ENCODE data around the gene SLC25A53.
"Not testable (repeated sequence)": the region's sequence is repeated elsewhere in the genome, so short reads cannot be mapped to it uniquely, and the experiment has no call there.

The SLC25A53 gene

DNA sequence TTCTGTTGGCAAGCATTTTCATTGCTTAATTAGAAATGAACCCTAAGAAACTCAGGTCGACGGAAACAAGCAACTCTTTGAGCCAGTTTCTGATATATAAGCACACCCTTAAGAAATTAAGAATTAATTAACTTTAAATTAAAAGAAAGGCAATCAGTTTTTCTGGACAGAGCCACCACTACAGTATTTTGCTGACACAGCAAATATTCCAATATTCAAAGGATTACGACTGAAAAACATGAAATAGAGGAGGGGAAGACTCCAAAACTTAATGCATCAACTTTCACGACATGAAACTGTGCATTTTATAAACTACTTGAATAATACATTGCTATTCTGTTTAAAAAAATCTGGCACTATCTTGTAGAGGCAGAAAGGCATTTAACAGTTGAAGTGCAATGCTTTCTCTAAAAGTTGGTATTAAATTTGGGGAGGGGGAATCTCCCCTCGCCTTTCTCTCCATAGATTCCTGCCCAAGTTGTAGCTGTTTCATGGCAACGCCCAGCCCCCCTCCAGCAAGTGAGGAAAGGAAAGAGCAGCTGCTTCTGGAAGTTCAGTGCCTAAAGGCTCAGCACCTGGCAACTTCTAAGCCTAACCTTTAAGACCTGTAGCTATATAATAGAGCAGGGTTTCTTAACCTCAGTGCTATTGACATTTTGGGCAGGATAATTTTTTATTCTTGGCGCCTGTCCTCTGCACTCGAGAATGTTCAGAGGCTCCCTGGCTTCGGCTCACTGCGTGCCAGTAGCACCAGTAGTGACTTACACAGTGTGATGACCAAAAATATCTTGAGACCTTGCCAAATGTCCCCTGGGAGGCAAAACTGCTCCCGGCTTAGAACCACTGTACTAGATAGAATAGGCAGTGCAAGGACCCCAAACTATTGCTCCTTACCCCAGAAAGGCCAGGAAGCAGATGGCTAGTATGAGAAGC is 51.2 kb downstream of the SLC25A53 start:
- no peak overlapping the region for H3K27ac ChIP-seq (ENCODE audit: insufficient read depth, low read depth, low read length, poor library complexity, severe bottlenecking)
- H3K4me3 ChIP-seq (ENCODE audit: insufficient read depth, low read depth, low read length), result no peak overlapping the region
- WGBS, 2 experiments, result 84 to 87% methylated on average over 6 to 10 of the region's 11 CpGs
- no peaks in the 10 kb centered on the region for H3K27me3 ChIP-seq (ENCODE audit: control insufficient read depth, insufficient read depth, low read length, poor library complexity, severe bottlenecking)
- H3K36me3 ChIP-seq (ENCODE audit: control insufficient read depth, insufficient read depth, low read length), result no peaks in the 10 kb centered on the region
- H3K4me1 ChIP-seq (ENCODE audit: control insufficient read depth, insufficient read depth, low read length), result no peaks in the 10 kb centered on the region
- no peaks in the 10 kb centered on the region for H3K9me3 ChIP-seq (ENCODE audit: control insufficient read depth, low read length)

DNA sequence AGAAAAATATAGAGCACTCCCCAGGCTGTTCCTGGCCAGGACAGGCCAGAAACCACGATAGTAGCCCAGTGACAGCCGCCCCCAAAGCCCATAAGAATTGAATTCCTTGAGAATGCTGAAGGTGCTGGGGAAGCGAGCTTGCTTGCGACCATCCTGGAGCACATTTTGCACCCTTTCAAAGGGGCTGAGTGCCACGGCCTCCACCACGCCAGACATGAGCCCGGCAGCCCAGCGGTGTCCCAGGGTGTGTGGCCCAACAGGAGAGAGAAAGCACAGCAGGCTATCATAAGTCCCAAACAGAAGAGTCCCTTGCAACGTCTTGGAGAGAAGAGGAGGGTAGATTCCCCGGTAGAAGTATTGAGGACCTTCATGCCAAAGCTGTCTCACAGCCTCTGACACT is 52.1 kb downstream of the SLC25A53 start:
- WGBS, 2 experiments, result 90 to 93% methylated on average over 10 of the region's 10 CpGs
- Histone ChIP-seq H3K4me3 (ENCODE audit: insufficient read depth, low read depth, low read length) (no peak overlapping the region), H3K27me3 (ENCODE audit: control insufficient read depth, insufficient read depth, low read length, poor library complexity, severe bottlenecking) (no peaks in the 10 kb centered on the region), H3K4me1 (ENCODE audit: control insufficient read depth, insufficient read depth, low read length) (no peaks in the 10 kb centered on the region), H3K27ac (ENCODE audit: insufficient read depth, low read depth, low read length, poor library complexity, severe bottlenecking) (no peak overlapping the region), H3K9me3 (ENCODE audit: control insufficient read depth, low read length) (no peaks in the 10 kb centered on the region), H3K36me3 (ENCODE audit: control insufficient read depth, insufficient read depth, low read length) (no peaks in the 10 kb centered on the region)

DNA sequence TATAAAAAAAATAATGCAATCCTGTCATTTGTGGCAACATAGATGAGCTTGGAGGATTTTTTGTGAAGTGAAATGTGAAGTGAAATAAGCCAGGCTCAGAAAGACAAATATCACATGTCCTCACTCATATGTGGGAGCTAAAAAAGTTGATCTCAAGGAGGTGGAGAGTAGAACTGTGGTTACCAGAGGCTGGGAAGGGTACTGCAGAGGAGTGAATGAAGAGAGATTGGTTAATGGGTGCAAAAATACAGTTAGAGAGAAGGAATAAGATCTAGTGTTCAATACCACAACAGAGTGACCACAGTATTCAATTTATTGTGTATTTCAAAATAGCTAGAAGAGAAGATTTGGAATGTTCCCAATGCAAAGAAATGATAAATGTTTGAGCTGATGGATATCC is 57.9 kb downstream of the SLC25A53 start:
- no peak overlapping the region for H3K27ac ChIP-seq (ENCODE audit: insufficient read depth, low read depth, low read length, poor library complexity, severe bottlenecking)
- H3K4me3 ChIP-seq (ENCODE audit: insufficient read depth, low read depth, low read length), result no peak overlapping the region
- H3K4me1 ChIP-seq (ENCODE audit: control insufficient read depth, insufficient read depth, low read length), result no peaks in the 10 kb centered on the region
- no peaks in the 10 kb centered on the region for H3K27me3 ChIP-seq (ENCODE audit: control insufficient read depth, insufficient read depth, low read length, poor library complexity, severe bottlenecking)
- no peaks in the 10 kb centered on the region for H3K36me3 ChIP-seq (ENCODE audit: control insufficient read depth, insufficient read depth, low read length)
- no peaks in the 10 kb centered on the region for H3K9me3 ChIP-seq (ENCODE audit: control insufficient read depth, low read length)

DNA sequence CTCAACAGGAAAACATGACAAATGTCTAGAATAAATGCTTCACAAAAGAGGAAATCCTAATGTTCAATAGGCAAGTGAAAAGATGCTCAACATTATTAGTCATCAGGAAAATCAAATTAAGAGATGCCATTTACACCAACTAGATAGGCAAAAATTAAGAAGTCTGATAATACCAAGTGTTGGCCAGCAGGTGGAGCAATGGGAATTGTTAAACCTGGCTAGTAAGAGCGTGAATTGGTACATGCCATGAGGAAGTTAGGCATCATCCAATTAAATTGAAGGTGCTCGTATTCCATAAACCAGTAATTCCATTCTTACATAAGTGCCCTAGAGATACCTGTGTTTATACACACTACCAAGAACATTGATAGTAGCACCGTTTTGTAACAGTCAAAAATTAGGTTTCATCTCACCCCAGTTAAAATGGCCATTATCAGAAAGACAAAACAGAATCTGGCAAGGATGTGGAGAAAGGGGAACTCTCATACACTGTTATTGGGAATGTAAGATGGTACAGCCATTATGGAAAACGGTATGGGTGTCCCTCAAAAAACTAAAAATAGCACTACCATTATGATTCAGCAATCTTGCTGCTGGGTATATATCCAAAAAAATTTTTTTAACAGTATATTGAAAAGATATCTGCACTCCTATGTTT is 58.5 kb downstream of the SLC25A53 start:
- WGBS, 2 experiments, result 0 to 10% methylated on average over 1 to 3 of the region's 4 CpGs
- Histone ChIP-seq H3K4me1 (ENCODE audit: control insufficient read depth, insufficient read depth, low read length) (no peaks in the 10 kb centered on the region), H3K27ac (ENCODE audit: insufficient read depth, low read depth, low read length, poor library complexity, severe bottlenecking) (no peak overlapping the region), H3K27me3 (ENCODE audit: control insufficient read depth, insufficient read depth, low read length, poor library complexity, severe bottlenecking) (no peaks in the 10 kb centered on the region), H3K9me3 (ENCODE audit: control insufficient read depth, low read length) (no peaks in the 10 kb centered on the region), H3K36me3 (ENCODE audit: control insufficient read depth, insufficient read depth, low read length) (no peaks in the 10 kb centered on the region), H3K4me3 (ENCODE audit: insufficient read depth, low read depth, low read length) (no peak overlapping the region)

DNA sequence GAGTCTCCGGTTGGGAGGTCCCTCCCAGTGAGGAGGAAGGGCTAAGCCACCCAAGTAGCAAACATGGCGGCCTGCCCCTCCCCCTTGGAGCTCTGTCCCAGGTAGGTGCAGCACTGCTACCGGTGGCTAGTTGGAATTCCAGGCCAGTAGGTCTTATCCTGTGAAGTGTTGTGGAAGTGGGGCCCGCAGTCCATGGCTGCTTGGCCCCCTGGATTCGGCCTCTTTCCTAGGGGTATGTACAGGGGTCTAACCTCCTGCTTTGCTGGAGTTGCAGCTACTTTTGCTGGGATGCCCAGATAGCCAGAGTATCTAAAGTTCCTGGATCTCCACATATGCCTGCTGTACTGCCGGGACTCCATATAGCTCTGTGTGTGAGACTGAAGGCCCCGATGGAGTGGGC is 70.9 kb downstream of the SLC25A53 start:
- H3K27me3 ChIP-seq (ENCODE audit: control insufficient read depth, insufficient read depth, low read length, poor library complexity, severe bottlenecking), result no peaks in the 10 kb centered on the region
- H3K27ac ChIP-seq (ENCODE audit: insufficient read depth, low read depth, low read length, poor library complexity, severe bottlenecking), result no peak overlapping the region
- H3K9me3 ChIP-seq (ENCODE audit: control insufficient read depth, low read length), result no peaks in the 10 kb centered on the region
- no peaks in the 10 kb centered on the region for H3K4me1 ChIP-seq (ENCODE audit: control insufficient read depth, insufficient read depth, low read length)
- no peak overlapping the region for H3K4me3 ChIP-seq (ENCODE audit: insufficient read depth, low read depth, low read length)
- 89 to 93% methylated on average over 7 of the region's 7 CpGs for WGBS, 2 experiments
- no peaks in the 10 kb centered on the region for H3K36me3 ChIP-seq (ENCODE audit: control insufficient read depth, insufficient read depth, low read length)

DNA sequence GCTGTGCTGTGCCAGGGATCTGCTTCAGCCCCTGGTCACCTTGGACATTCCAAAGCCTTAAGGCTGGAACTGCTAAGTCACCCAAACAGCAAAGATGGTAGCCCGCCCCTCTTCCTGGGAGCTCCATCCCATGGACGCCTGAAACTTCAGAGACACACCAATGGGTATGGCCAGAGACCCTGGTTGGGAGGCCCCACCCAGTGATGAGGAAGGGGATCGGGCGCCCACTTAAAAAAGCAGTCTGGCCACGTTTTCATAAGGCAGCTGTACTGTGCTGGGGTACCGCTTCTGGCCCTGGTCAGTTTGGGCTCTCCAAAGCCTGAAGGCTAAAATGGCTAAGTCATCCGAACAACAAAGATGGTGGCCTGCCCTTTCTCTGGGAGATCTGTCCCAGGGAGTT is 71.3 kb downstream of the SLC25A53 start:
- 93% methylated on average over 7 of the region's 7 CpGs for WGBS, 2 experiments

DNA sequence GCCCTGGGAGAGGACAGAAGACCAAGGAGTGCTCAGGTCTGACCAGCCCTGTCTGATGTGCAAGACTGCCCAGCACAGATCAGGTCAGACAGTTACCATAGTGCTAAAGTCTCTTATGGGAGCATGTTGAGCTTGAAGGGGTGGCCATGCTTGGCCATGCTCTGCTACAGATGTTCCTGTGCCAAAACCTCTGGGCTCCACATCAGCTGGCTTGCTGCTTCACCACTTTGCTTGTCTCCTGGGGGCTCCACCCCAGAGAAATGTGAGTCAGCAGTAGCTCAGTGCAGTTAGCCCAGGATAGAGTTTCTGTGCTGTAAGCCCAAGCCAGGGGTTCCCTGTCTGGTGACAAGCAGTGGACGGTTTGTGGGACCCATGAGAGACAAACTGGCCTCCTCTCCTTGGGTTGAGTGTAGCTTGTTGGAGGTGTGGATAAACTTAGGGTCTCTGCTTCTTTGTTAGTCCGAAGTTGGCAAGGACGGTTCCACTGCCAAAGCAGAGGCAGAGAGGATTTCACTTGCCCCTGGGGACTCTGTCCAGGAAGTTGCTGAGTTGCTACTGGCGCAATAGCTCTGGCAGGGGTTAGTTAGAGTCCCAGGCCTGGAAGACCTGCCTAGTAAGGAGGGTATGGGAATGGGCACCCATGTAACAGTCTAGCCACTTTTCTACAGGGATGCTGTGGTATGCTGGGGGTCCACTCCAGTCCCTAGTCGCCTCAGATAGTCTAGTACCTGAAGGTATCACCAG is 72.1 kb downstream of the SLC25A53 start:
- no peaks in the 10 kb centered on the region for H3K4me1 ChIP-seq (ENCODE audit: control insufficient read depth, insufficient read depth, low read length)
- WGBS, 2 experiments, result 93% methylated on average over 5 of the region's 5 CpGs

More for the DNA sequence above, 71.3 kb downstream of the SLC25A53 start:
- no peaks in the 10 kb centered on the region for H3K4me1 ChIP-seq (ENCODE audit: control insufficient read depth, insufficient read depth, low read length)
- no peaks in the 10 kb centered on the region for H3K27me3 ChIP-seq (ENCODE audit: control insufficient read depth, insufficient read depth, low read length, poor library complexity, severe bottlenecking)
- no peak overlapping the region for H3K4me3 ChIP-seq (ENCODE audit: insufficient read depth, low read depth, low read length)
- no peaks in the 10 kb centered on the region for H3K9me3 ChIP-seq (ENCODE audit: control insufficient read depth, low read length)
- no peaks in the 10 kb centered on the region for H3K36me3 ChIP-seq (ENCODE audit: control insufficient read depth, insufficient read depth, low read length)
- H3K27ac ChIP-seq (ENCODE audit: insufficient read depth, low read depth, low read length, poor library complexity, severe bottlenecking), result no peak overlapping the region

DNA sequence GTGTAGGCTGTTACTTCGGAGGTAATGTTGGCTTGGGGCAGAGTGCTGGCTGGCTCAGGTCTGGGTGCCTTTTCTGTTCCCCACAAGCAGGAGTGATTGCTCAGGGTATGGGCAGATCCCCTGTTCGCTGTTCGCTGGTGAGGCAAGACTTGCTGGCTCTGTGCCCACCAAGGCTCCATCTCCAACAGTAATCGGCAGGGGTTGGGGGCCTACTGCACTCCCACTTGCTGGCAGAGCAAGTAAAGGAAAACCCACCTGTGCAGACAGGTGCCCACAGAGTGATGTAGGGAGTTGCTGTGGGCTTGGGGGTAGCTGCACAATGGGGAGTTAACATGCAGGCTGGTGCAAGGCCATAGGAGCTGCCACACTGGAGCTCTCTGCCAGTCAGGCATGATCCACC is 72.7 kb downstream of the SLC25A53 start:
- Histone ChIP-seq H3K27me3 (ENCODE audit: control insufficient read depth, insufficient read depth, low read length, poor library complexity, severe bottlenecking) (no peaks in the 10 kb centered on the region), H3K9me3 (ENCODE audit: control insufficient read depth, low read length) (no peaks in the 10 kb centered on the region), H3K4me1 (ENCODE audit: control insufficient read depth, insufficient read depth, low read length) (no peaks in the 10 kb centered on the region), H3K4me3 (ENCODE audit: insufficient read depth, low read depth, low read length) (no peak overlapping the region), H3K36me3 (ENCODE audit: control insufficient read depth, insufficient read depth, low read length) (no peaks in the 10 kb centered on the region), H3K27ac (ENCODE audit: insufficient read depth, low read depth, low read length, poor library complexity, severe bottlenecking) (no peak overlapping the region)
- WGBS, 2 experiments, result 90 to 93% methylated on average over 4 of the region's 4 CpGs

More for the DNA sequence above, 72.1 kb downstream of the SLC25A53 start:
- Histone ChIP-seq H3K4me3 (ENCODE audit: insufficient read depth, low read depth, low read length) (no peak overlapping the region), H3K9me3 (ENCODE audit: control insufficient read depth, low read length) (no peaks in the 10 kb centered on the region), H3K27ac (ENCODE audit: insufficient read depth, low read depth, low read length, poor library complexity, severe bottlenecking) (no peak overlapping the region), H3K36me3 (ENCODE audit: control insufficient read depth, insufficient read depth, low read length) (no peaks in the 10 kb centered on the region), H3K27me3 (ENCODE audit: control insufficient read depth, insufficient read depth, low read length, poor library complexity, severe bottlenecking) (no peaks in the 10 kb centered on the region)

DNA sequence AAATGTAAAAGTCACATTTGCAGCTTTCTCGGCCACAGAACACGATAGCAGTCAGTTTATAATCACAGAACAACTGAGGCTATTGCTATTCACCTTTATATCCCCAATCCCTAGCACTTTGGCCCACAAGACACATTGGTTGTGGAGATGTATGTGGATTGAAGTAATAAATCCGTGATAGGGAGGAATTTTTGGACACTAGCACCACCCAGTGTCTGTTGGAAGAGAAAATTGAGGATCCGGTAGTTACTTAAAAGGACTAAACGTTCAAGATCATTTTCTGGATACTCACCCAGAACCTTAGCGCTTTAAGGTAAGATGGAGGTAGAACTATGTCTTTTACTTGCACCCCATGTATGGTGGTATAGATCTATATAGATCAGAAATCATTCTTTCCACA is 79.0 kb downstream of the SLC25A53 start:
- H3K27ac ChIP-seq (ENCODE audit: insufficient read depth, low read depth, low read length, poor library complexity, severe bottlenecking); H3K9me3 ChIP-seq (ENCODE audit: control insufficient read depth, low read length); H3K4me3 ChIP-seq (ENCODE audit: insufficient read depth, low read depth, low read length); H3K27me3 ChIP-seq (ENCODE audit: control insufficient read depth, insufficient read depth, low read length, poor library complexity, severe bottlenecking); H3K36me3 ChIP-seq (ENCODE audit: control insufficient read depth, insufficient read depth, low read length); H3K4me1 ChIP-seq (ENCODE audit: control insufficient read depth, insufficient read depth, low read length): not testable (repeated sequence)
- WGBS, 2 experiments, result no CpG with 5 or more reads among the region's 6 CpGs
